ENCODE measurements around the gene ARHGAP28.
A peak's percentile ranks its signal among the peaks of the same experiment; 100 is the strongest.

Gene ARHGAP28

DNA sequence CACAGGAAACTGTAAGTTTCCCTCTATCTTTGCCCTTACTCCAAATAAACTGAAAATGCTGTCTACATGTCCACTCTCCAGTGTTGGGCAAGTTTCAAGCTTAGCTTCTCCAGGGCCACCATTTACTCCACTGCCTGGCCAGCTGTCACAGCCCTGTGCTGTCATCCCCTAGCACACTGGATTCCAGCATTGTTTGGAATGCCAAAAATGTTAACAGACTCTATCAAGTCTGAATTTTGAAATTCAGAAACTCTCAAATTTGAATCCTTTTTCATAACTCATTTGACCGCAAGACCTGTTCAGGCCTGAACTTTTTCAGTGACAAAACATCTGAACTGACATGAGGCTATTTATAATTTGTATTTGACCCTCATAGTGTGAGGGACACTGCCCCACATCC, 5.2 kb upstream of the ARHGAP28 start:
- TF ChIP-seq, protein P1, sequence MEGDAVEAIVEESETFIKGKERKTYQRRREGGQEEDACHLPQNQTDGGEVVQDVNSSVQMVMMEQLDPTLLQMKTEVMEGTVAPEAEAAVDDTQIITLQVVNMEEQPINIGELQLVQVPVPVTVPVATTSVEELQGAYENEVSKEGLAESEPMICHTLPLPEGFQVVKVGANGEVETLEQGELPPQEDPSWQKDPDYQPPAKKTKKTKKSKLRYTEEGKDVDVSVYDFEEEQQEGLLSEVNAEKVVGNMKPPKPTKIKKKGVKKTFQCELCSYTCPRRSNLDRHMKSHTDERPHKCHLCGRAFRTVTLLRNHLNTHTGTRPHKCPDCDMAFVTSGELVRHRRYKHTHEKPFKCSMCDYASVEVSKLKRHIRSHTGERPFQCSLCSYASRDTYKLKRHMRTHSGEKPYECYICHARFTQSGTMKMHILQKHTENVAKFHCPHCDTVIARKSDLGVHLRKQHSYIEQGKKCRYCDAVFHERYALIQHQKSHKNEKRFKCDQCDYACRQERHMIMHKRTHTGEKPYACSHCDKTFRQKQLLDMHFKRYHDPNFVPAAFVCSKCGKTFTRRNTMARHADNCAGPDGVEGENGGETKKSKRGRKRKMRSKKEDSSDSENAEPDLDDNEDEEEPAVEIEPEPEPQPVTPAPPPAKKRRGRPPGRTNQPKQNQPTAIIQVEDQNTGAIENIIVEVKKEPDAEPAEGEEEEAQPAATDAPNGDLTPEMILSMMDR (conservative IDR thresholded peaks at IDR 0.05), result no peak
- no peak overlapping the region for H3K27ac ChIP-seq

DNA sequence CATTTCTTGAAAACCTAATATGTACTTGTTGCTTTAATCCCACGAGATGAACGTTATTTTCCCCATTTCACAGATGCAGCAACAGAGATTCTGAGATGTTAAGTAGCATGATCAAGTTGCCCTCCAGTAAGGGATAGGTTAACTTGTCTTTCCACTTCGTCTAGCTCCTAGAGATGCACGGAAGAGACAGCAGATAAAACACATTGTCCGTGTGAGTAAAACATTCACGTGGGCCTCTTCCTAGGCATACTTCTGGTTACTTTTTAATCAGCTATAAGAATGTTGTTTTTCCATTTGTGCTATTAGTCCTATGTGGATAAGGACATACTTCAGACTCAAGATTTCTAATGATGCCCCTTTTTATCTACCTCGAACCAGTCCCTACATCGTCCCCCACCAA, 1.2 kb upstream of the ARHGAP28 start:
- TF ChIP-seq, protein P1 (conservative IDR thresholded peaks at IDR 0.05), result no peak
- H3K27ac ChIP-seq, result peak overlapping the region; percentile 84

DNA sequence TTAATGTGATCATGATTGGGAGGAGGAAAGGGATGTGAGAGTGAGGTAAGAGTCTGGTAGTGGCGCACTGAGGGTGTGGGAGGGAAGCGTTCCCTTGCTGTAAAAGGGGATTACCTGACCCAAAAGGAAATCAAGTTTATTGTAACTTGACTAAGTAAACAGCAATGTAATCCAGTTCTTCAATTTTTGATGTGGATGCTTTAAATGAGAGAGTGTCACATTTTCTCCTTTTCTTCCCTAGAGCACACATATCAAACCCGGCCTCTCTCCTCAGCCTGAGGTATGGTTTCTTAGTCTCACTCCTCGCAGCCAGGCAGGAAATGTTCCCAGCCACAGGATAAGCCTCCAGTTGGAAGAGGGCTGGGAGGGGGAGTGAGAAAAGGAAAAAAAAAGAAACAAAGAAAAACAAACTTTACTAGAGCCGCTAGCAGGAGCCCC, 688 bp upstream of the ARHGAP28 start:
- peak overlapping the region; percentile 84 for H3K27ac ChIP-seq

DNA sequence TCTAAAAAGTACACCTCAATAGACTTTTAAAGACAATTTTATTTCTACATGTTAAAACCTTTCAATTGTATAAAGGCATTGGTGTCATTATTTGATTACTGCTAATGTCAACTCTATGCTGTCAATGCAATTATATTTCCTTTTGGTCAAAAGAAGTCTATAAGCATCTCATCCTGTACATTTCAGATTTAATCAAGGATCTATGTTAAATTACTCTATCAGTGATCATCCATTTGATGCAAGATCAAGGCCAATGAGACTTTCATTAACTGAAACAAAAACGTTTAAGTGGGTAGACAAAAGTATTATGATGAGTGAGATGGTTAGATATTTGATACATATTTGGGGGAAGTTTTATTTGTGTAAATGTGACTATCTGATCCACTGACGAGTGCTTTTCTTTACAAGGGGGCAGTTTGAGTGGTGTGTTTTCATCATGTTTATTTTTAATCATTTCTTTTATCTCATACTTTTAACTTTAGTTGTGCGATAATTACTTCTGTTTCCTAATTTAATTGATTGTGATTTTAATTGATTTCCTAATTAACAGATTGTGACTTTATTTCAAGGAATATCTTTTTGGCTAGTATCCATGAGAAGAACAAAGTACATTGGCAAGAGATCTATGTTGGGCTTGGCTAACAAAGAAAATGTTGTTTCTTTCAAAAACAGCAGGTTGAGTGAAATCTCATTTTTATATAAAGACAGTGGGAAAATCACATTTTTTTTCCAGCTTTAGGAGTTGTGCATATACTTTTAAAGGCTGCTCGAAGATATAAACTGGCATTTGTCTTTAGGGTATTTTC, 1.1 kb downstream of the ARHGAP28 start:
- H3K27ac ChIP-seq, result peak overlapping the region; percentile 84

More for the DNA sequence above, 688 bp upstream of the ARHGAP28 start:
- TF ChIP-seq, protein P1 (conservative IDR thresholded peaks at IDR 0.05), result no peak

GRCh38 chr18:6731222-6731596, 1.7 kb downstream of the ARHGAP28 start:
- TF ChIP-seq, protein P1 (conservative IDR thresholded peaks at IDR 0.05), result no peak
- peak overlapping the region; percentile 84 for H3K27ac ChIP-seq

More for the DNA sequence above, 1.1 kb downstream of the ARHGAP28 start:
- TF ChIP-seq, protein P1 (conservative IDR thresholded peaks at IDR 0.05), result no peak

GRCh38 chr18:6732952-6733351, 3.4 kb downstream of the ARHGAP28 start:
- peak overlapping the region; percentile 84; the same call in 1 of the 2 replicates for H3K27ac ChIP-seq
- TF ChIP-seq, protein P1 (conservative IDR thresholded peaks at IDR 0.05), result peak; percentile 35; the same call in 1 of the 2 replicates

GRCh38 chr18:6733758-6734157, 4.2 kb downstream of the ARHGAP28 start:
- TF ChIP-seq, protein P1 (conservative IDR thresholded peaks at IDR 0.05), result no peak
- H3K27ac ChIP-seq, result peak overlapping the region; percentile 84; the same call in 1 of the 2 replicates

Data from VCaP (cell line).